PC-9 (cell line): ENCODE results near the gene PER2. TPM values are rescaled to one million over a fixed set of nuclear protein-coding genes. Genes with fewer than 3 reads are reported as not detected.

Experiments
- BruUV-seq: library from RNA; stranded (reverse); fragments of 400-500 nt; replicated peaks from 2 replicates; lab custom pipeline; 2021; lab: Mats Ljungman, UMichigan
- CTCF ChIA-PET: fragments of 300-600 bp; sonication (Branson Sonifier 250); formaldehyde crosslinking; loops from one replicate; lab custom pipeline; 2022; ENCODE audit warnings: antibody characterized with exemption; lab: Charles Lee
- POLR2A ChIA-PET: fragments of 300-600 bp; sonication (Branson Sonifier 250); formaldehyde crosslinking; loops from one replicate; lab custom pipeline; 2022; ENCODE audit warnings: antibody characterized with exemption; ENCODE audit not compliant: unreplicated experiment; lab: Charles Lee
- DNase-seq, 2 experiments: peaks; one replicate each; pipeline versions ENCODE4 v3.0.0 to v3.0.0-alpha.2; 2015 to 2022; ENCODE audit warnings: mixed read lengths in 1 of 2
- H2AFZ ChIP-seq: fragments of 200-600 bp; sonication (generic); 2 replicates; pipeline ENCODE4 v1.8.1; 2017; ENCODE audit warnings: antibody characterized with exemption
- H3F3A ChIP-seq: fragments of 200-600 bp; sonication (generic); 2 replicates; pipeline ENCODE4 v1.8.1; 2017; ENCODE audit warnings: antibody characterized with exemption, mild to moderate bottlenecking, low read depth; ENCODE audit not compliant: insufficient read depth
- H3K27ac ChIP-seq: fragments of 200-600 bp; sonication (generic); 2 replicates; pipeline ENCODE4 v1.6.1; 2016; ENCODE audit warnings: mixed run types
- H3K27me3 ChIP-seq: fragments of 200-600 bp; sonication (generic); 2 replicates; pipeline ENCODE4 v1.6.1; 2016; ENCODE audit warnings: low read depth, mixed run types; ENCODE audit not compliant: insufficient read depth
- H3K36me3 ChIP-seq: fragments of 200-600 bp; sonication (generic); 2 replicates; pipeline ENCODE4 v1.6.1; 2016; ENCODE audit warnings: low read depth, mixed run types
- H3K4me1 ChIP-seq: fragments of 200-600 bp; sonication (generic); replicated peaks from 2 replicates; pipeline ENCODE4 v1.6.1; 2016; ENCODE audit warnings: mixed run types; ENCODE audit not compliant: insufficient read depth
- H3K4me2 ChIP-seq: fragments of 200-600 bp; sonication (generic); 2 replicates; pipeline ENCODE4 v1.6.1; 2017; ENCODE audit warnings: mixed run types
- H3K4me3 ChIP-seq: fragments of 200-600 bp; sonication (generic); 2 replicates; pipeline ENCODE4 v1.6.1; 2016; ENCODE audit warnings: mixed run types
- H3K79me2 ChIP-seq: fragments of 200-600 bp; sonication (generic); 2 replicates; pipeline ENCODE4 v1.6.1; 2017; ENCODE audit warnings: low read depth, mixed run types
- H3K9me2 ChIP-seq: fragments of 200-600 bp; sonication (generic); 2 replicates; pipeline ENCODE4 v1.8.1; 2017; ENCODE audit warnings: mild to moderate bottlenecking; ENCODE audit not compliant: insufficient read depth
- H3K9me3 ChIP-seq: fragments of 200-600 bp; sonication (generic); 2 replicates; pipeline ENCODE4 v1.8.1; 2016; ENCODE audit warnings: low read depth; ENCODE audit not compliant: insufficient read depth
- H4K20me1 ChIP-seq: fragments of 200-600 bp; sonication (generic); 2 replicates; pipeline ENCODE4 v1.8.1; 2017; ENCODE audit not compliant: insufficient read depth
- CTCF ChIP-seq: fragments of 200-600 bp; sonication (generic); conservative IDR thresholded peaks from 2 replicates; pipeline ENCODE4 v1.6.1; 2017; ENCODE audit warnings: mixed run types, antibody characterized with exemption, mild to moderate bottlenecking, moderate library complexity
- EZH2 ChIP-seq: fragments of 200-600 bp; sonication (generic); IDR thresholded peaks from 2 replicates; pipeline ENCODE4 v1.8.0; 2017; ENCODE audit warnings: antibody characterized with exemption, low read depth
- intact Hi-C: fragments of 100-400 bp; cut with micrococcal nuclease; formaldehyde crosslinking; loops from one replicate; pipeline ENCODE4 v1.10.0; 2022; ENCODE audit not compliant: unreplicated experiment
- total RNA-seq: library from RNA; stranded (reverse); gene quantifications from 2 replicates; pipeline ENCODE4 v1.2.3, GENCODE V29; 2021

Gene PER2
- total RNA-seq, 1 experiment from 2014 or later: 18.9 TPM

- CTCF ChIA-PET: no interaction called here
- Histone ChIP-seq H3K9me2 (no peaks in the 10 kb centered on the region), H3K9me3 (no peaks in the 10 kb centered on the region), H2AFZ (no peak overlapping the region), H3K4me2 (no peak overlapping the region), H3K27me3 (peaks cover 16% of the 10 kb centered on the region), H3K27ac (no peak overlapping the region), H3K79me2 (no peaks in the 10 kb centered on the region), H4K20me1 (no peaks in the 10 kb centered on the region), H3K4me1 (no peaks in the 10 kb centered on the region), H3K36me3 (no peaks in the 10 kb centered on the region), H3F3A (no peaks in the 10 kb centered on the region), H3K4me3 (no peak overlapping the region)
- DNase-seq: peak in 1 of 2 experiments; percentile 20
- POLR2A ChIA-PET: no interaction called here
- intact Hi-C loops: no loop called here
- TF ChIP-seq CTCF (no peak), EZH2 (no peak)
- no TSS peak for BruUV-seq
Observed at GRCh38 chr2:238224356-238225035, 63.9 kb downstream of the PER2 start.

- no peak overlapping the region for H3K4me2 ChIP-seq
- H3K4me1 ChIP-seq: no peaks in the 10 kb centered on the region
- H3K79me2 ChIP-seq: no peaks in the 10 kb centered on the region
- H2AFZ ChIP-seq: no peak overlapping the region
- ChIA-PET CTCF (no interaction called here), POLR2A (no interaction called here)
- no TSS peak for BruUV-seq
- intact Hi-C loops: no loop called here
- no peak overlapping the region for H3K27ac ChIP-seq
- H3K4me3 ChIP-seq: no peak overlapping the region
- H3K9me2 ChIP-seq: no peaks in the 10 kb centered on the region
- H4K20me1 ChIP-seq: no peaks in the 10 kb centered on the region
- DNase-seq: peak in 1 of 2 experiments; percentile 30
- no peaks in the 10 kb centered on the region for H3K9me3 ChIP-seq
- H3K27me3 ChIP-seq: no peaks in the 10 kb centered on the region; the same call in 1 of the 2 replicates
- H3K36me3 ChIP-seq: no peaks in the 10 kb centered on the region
- no peaks in the 10 kb centered on the region for H3F3A ChIP-seq
- no peak for TF ChIP-seq EZH2
- TF ChIP-seq CTCF: no peak
Observed at GRCh38 chr2:238220892-238221521, 67.4 kb downstream of the PER2 start.

- no peaks in the 10 kb centered on the region for H3K9me2 ChIP-seq
- no peak for TF ChIP-seq EZH2
- H3K27ac ChIP-seq: no peak overlapping the region
- no peaks in the 10 kb centered on the region for H3F3A ChIP-seq
- no peak overlapping the region for H3K4me2 ChIP-seq
- no peak for DNase-seq
- H3K36me3 ChIP-seq: no peaks in the 10 kb centered on the region
- no peaks in the 10 kb centered on the region for H3K9me3 ChIP-seq
- no TSS peak for BruUV-seq
- H4K20me1 ChIP-seq: no peaks in the 10 kb centered on the region
- ChIA-PET POLR2A (no interaction called here), CTCF (no interaction called here)
- no peaks in the 10 kb centered on the region for H3K79me2 ChIP-seq
- intact Hi-C loops: no loop called here
- no peaks in the 10 kb centered on the region; the same call in 1 of the 2 replicates for H3K27me3 ChIP-seq
- no peak overlapping the region for H3K4me3 ChIP-seq
- H2AFZ ChIP-seq: no peak overlapping the region
- H3K4me1 ChIP-seq: no peaks in the 10 kb centered on the region
Observed at GRCh38 chr2:238220274-238220891, 68.0 kb downstream of the PER2 start.
